Neural crest cell (in vitro differentiated cells): Measurements from ENCODE around the gene UGGT2. TPM values are rescaled to one million over a fixed set of nuclear protein-coding genes. Genes with fewer than 3 reads are reported as not detected.

ENCODE experiments used
- DNase-seq: peaks from one replicate; pipeline ENCODE4 v3.0.0; 2021; ENCODE audit warnings: low read depth, mixed read lengths, low spot score
- H3K27ac Mint-ChIP-seq: one replicate; pipeline ENCODE4 v1.8.0; 2021; ENCODE audit warnings: mild to moderate bottlenecking, mixed read lengths; ENCODE audit not compliant: unreplicated experiment
- H3K27me3 Mint-ChIP-seq: 2 replicates; pipeline ENCODE4 v1.8.0; 2021; ENCODE audit warnings: low read depth, mild to moderate bottlenecking, mixed read lengths
- H3K36me3 Mint-ChIP-seq: 2 replicates; pipeline ENCODE4 v1.8.0; 2021; ENCODE audit warnings: low read depth, mild to moderate bottlenecking, mixed read lengths
- H3K4me1 Mint-ChIP-seq: 2 replicates; pipeline ENCODE4 v1.8.0; 2021; ENCODE audit warnings: mixed read lengths
- H3K4me3 Mint-ChIP-seq: one replicate; pipeline ENCODE4 v1.8.0; 2021; ENCODE audit warnings: mild to moderate bottlenecking, mixed read lengths
- H3K9me3 Mint-ChIP-seq: 2 replicates; pipeline ENCODE4 v1.8.0; 2021; ENCODE audit warnings: mixed read lengths
- total RNA-seq: library from RNA; stranded (reverse); gene quantifications from 2 replicates; pipeline ENCODE4 v1.2.1, GENCODE V29; 2021
- TF ChIP-seq, protein P1 (sequence below): fragments of 200-600 bp; sonication (generic); conservative IDR thresholded peaks from 2 replicates; pipeline ENCODE4 v1.5.0; 2021; ENCODE audit warnings: antibody characterized with exemption, mild to moderate bottlenecking

UGGT2 gene
- total RNA-seq, 1 donor from 2014 or later, result 32.9 TPM

DNA sequence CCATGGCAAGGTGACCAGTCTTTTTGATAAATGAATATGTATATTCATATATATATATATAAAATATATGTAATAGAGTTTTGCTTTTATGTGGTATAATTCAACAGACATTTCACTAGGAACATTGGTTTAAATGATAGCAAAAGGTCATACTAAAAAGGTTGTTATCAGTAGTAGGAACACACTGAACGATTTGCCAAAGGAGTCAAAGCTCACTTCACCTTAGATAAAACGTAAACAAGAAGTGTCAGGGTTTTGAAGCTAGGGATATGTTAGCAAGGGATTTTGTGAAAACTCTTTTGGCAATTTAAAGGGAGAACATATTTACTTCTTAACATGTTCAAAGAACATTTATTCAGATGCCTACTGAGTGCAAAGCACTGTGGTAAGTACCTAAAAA lies 28.7 kb upstream of the UGGT2 start:
- DNase-seq, result no peak
- Mint-ChIP-seq H3K36me3 (no peaks in the 10 kb centered on the region), H3K27ac (no peak overlapping the region), H3K9me3 (no peaks in the 10 kb centered on the region), H3K27me3 (peaks cover 54% of the 10 kb centered on the region), H3K4me1 (peaks cover 14% of the 10 kb centered on the region), H3K4me3 (no peak overlapping the region)
- TF ChIP-seq, protein P1, sequence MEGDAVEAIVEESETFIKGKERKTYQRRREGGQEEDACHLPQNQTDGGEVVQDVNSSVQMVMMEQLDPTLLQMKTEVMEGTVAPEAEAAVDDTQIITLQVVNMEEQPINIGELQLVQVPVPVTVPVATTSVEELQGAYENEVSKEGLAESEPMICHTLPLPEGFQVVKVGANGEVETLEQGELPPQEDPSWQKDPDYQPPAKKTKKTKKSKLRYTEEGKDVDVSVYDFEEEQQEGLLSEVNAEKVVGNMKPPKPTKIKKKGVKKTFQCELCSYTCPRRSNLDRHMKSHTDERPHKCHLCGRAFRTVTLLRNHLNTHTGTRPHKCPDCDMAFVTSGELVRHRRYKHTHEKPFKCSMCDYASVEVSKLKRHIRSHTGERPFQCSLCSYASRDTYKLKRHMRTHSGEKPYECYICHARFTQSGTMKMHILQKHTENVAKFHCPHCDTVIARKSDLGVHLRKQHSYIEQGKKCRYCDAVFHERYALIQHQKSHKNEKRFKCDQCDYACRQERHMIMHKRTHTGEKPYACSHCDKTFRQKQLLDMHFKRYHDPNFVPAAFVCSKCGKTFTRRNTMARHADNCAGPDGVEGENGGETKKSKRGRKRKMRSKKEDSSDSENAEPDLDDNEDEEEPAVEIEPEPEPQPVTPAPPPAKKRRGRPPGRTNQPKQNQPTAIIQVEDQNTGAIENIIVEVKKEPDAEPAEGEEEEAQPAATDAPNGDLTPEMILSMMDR, result no peak

DNA sequence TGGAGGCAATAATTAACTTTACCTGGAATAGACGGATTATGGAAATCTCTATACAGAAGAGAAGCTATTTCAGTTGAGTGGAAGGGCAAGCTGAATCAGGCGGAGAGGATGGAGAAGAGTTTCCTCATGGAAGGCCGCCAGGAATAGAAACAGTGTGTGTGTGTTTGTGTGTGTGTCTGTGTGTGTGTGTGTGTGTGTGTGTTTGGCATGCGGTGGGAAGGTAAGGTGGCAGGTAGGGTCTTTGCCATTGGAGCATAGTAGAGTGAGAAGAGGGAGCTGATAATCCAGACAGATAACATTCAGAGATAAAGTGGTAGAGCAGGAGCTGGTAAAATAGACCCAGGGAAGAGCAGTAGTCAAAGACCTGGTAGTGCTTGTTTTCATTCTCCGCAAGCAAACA lies 27.5 kb upstream of the UGGT2 start:
- TF ChIP-seq, protein P1, result no peak
- no peak overlapping the region for H3K4me3 Mint-ChIP-seq
- DNase-seq, result no peak
- H3K9me3 Mint-ChIP-seq, result peaks cover 3% of the 10 kb centered on the region
- no peak overlapping the region for H3K27ac Mint-ChIP-seq
- H3K36me3 Mint-ChIP-seq, result no peaks in the 10 kb centered on the region
- peaks cover 11% of the 10 kb centered on the region for H3K4me1 Mint-ChIP-seq
- H3K27me3 Mint-ChIP-seq, result peaks cover 45% of the 10 kb centered on the region

DNA sequence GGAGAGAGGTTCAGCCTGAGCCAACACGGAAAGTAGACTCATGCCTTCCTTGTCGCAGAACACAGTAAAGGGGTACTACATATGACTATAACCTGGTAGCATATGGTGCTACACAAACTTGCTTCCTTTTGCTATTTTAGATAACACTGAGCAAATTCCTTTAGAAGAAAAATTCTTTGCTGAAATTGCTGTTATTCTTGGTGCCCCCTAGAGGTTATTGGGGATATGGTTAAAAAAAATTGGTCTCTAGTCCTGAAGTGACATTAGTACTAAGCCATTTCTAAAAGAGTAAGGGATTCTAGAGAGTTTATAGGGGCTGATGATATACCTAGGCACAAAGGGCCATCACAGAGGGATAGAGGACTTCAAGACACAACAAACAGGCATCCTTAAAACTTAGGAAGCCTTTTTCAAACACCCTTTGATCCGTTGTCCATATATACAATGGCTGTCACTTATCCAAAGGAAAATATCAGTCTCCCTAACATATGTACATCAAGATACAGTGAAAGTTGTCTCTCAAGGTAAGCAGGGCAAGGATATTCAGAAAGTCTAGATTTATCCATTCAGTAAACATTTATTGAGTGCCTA lies 22.8 kb upstream of the UGGT2 start:
- Mint-ChIP-seq H3K9me3 (peaks cover 3% of the 10 kb centered on the region), H3K36me3 (no peaks in the 10 kb centered on the region), H3K4me3 (no peak overlapping the region), H3K27ac (no peak overlapping the region), H3K27me3 (peaks cover 28% of the 10 kb centered on the region), H3K4me1 (no peaks in the 10 kb centered on the region)
- TF ChIP-seq, protein P1, result peak; percentile 65
- DNase-seq, result no peak

DNA sequence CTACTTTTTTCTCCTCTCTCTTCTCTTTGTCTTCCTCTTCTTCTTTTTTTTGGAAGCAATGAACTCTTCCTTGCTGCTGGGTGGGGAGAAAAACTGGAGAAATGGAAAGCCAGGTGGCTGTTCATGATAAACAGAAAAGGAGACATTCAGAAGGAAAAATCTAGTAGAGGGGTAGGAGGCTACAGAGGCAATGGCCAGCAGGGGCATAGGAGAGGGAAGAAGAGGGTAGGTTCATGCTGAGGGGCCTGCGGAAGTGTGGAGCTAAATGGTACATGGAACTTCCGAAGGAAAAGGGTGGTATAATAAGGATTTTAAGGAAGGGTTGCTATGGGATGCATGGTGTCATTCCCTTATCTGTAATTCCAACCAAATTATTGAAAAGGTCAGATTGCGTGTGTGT lies 19.2 kb upstream of the UGGT2 start:
- Mint-ChIP-seq H3K4me1 (no peaks in the 10 kb centered on the region), H3K36me3 (no peaks in the 10 kb centered on the region), H3K27me3 (peaks cover 20% of the 10 kb centered on the region), H3K4me3 (no peak overlapping the region), H3K27ac (no peak overlapping the region), H3K9me3 (peaks cover 6% of the 10 kb centered on the region)
- DNase-seq, result no peak
- TF ChIP-seq, protein P1, result no peak

DNA sequence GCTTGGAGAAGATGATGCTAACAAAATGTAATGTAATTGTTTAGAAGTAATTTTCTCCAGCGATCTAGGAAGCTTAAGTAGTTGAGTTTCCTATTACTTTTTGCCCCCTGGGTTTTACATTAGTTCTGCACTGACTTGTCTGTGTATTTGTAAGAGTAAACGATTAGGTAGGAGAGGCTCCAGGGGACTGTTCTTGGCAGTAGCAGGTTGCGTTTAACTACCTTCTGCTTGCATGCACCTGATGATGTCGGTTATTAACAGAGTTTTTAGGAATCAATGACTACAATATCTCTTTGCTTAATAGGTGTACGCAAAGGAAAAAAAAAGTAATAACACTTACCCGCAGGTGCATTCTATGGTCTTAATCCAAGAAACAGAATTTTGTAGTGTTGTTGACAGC lies 18.3 kb upstream of the UGGT2 start:
- no peak overlapping the region for H3K27ac Mint-ChIP-seq
- no peaks in the 10 kb centered on the region for H3K36me3 Mint-ChIP-seq
- H3K27me3 Mint-ChIP-seq, result peaks cover 16% of the 10 kb centered on the region
- H3K4me1 Mint-ChIP-seq, result no peaks in the 10 kb centered on the region
- peaks cover 6% of the 10 kb centered on the region for H3K9me3 Mint-ChIP-seq
- TF ChIP-seq, protein P1, result no peak
- no peak for DNase-seq
- H3K4me3 Mint-ChIP-seq, result no peak overlapping the region
